Measurements from ENCODE around the gene PHC1. TPM values are rescaled to one million over a fixed set of nuclear protein-coding genes. Genes with fewer than 3 reads are reported as not detected.

Gene PHC1
- total RNA-seq, 4 donors from 2014 or later = 4.6 to 14.9 (median 11.0) TPM

GRCh38 chr12:8941691-8942478 lies 27.6 kb downstream of the PHC1 start:
- intact Hi-C loops (cut with DNase I; ENCODE audit: low total_unique reads) = no loop called here
- TF ChIP-seq POLR2A (IDR thresholded peaks at IDR 0.05) (no peak), CTCF (IDR thresholded peaks at IDR 0.05) (no peak)
- H3K4me3 ChIP-seq (ENCODE audit: low read depth, poor library complexity, severe bottlenecking) = no peak overlapping the region
- WGBS, 2 donors = 71 to 78% methylated on average over 5 of the region's 5 CpGs
- DNase-seq (ENCODE audit: low spot score in 2 of 2) = no peak

- DNase-seq (ENCODE audit: low spot score in 2 of 2) = no peak
- WGBS, 2 donors = 91 to 93% methylated on average over 10 of the region's 10 CpGs
- no peak overlapping the region for H3K4me3 ChIP-seq (ENCODE audit: low read depth, poor library complexity, severe bottlenecking)
- TF ChIP-seq POLR2A (IDR thresholded peaks at IDR 0.05) = no peak
- TF ChIP-seq CTCF (IDR thresholded peaks at IDR 0.05) = no peak
- intact Hi-C loops (cut with DNase I; ENCODE audit: low total_unique reads) = no loop called here
Measured at GRCh38 chr12:8943565-8944186, 29.4 kb downstream of the PHC1 start.

- TF ChIP-seq POLR2A (IDR thresholded peaks at IDR 0.05) (no peak), CTCF (IDR thresholded peaks at IDR 0.05) (no peak)
- intact Hi-C loops (cut with DNase I; ENCODE audit: low total_unique reads) = no loop called here
- 73 to 85% methylated on average over 1 of the region's 1 CpG for WGBS, 2 donors
- no peak overlapping the region for H3K4me3 ChIP-seq (ENCODE audit: low read depth, poor library complexity, severe bottlenecking)
- DNase-seq (ENCODE audit: low spot score in 2 of 2) = no peak
Measured at GRCh38 chr12:8946733-8947132, 32.4 kb downstream of the PHC1 start.

DNA sequence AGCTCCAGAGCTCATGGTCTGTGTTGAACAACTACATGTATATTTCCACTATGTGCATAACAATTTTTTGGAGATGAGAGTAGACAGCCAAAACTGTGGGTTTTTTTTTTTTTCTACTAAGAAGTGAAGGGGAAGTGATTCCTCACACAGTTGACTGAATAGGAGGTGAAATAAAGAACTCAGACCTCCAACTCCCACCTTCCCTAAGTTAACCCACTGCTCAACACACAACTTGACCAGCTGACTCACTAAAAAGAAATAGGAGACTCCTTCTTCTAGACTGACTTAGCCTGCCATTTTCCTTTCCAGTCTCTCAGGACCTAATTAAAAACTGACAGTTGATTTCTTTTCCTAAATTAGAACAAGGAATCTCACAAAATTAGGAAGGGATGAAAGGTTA lies 33.4 kb downstream of the PHC1 start:
- no peak overlapping the region for H3K4me3 ChIP-seq (ENCODE audit: low read depth, poor library complexity, severe bottlenecking)
- DNase-seq (ENCODE audit: low spot score in 2 of 2) = no peak
- intact Hi-C loops (cut with DNase I; ENCODE audit: low total_unique reads) = no loop called here
- TF ChIP-seq CTCF (IDR thresholded peaks at IDR 0.05) (no peak), POLR2A (IDR thresholded peaks at IDR 0.05) (no peak)

DNA sequence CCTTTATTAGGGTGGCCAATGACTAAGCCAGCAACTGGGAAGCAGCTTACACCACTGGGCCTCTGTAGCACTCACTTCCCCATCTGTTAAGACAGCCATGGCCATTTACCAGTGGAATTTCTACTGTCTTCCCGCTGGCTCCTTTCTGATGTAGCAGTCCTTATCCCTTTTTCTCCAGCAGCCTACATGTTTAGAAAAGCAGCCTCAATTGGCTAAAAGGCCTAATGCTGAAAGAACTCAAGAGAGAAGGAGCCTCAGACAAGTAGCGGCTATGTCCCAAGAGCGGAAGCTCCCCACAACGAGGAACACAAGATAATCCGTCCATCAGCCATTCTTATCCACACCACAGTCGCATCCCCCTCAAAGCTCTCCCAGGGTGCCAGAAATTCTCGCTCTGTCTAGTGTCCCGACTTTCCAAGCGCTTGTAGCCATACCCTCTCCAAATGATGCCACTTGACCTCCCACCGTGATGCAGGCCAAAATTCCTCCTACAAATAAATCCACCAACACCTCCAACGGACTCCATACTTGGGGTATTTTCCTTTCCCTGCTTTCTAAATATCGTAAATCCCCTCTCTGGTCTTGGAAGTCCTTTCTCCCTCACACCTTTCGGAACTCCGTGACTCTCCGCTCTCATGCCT lies 34.5 kb downstream of the PHC1 start:
- intact Hi-C loops (cut with DNase I; ENCODE audit: low total_unique reads) = no loop called here
- DNase-seq (ENCODE audit: low spot score in 2 of 2) = no peak
- H3K4me3 ChIP-seq (ENCODE audit: low read depth, poor library complexity, severe bottlenecking) = peak overlapping the region; percentile 63
- 1% methylated on average over 15 of the region's 15 CpGs for WGBS, 2 donors
- TF ChIP-seq CTCF (IDR thresholded peaks at IDR 0.05) (no peak), POLR2A (IDR thresholded peaks at IDR 0.05) (no peak)

All from lower leg skin (tissue), 4 donors.